GM19035 (cell line): ENCODE data around the gene HNF4A.

Experiments used
- ATAC-seq: cut with Tn5 transposase; IDR thresholded peaks from one replicate; pipeline ENCODE4 v1.9.1; 2021; ENCODE audit not compliant: unreplicated experiment

HNF4A gene

DNA sequence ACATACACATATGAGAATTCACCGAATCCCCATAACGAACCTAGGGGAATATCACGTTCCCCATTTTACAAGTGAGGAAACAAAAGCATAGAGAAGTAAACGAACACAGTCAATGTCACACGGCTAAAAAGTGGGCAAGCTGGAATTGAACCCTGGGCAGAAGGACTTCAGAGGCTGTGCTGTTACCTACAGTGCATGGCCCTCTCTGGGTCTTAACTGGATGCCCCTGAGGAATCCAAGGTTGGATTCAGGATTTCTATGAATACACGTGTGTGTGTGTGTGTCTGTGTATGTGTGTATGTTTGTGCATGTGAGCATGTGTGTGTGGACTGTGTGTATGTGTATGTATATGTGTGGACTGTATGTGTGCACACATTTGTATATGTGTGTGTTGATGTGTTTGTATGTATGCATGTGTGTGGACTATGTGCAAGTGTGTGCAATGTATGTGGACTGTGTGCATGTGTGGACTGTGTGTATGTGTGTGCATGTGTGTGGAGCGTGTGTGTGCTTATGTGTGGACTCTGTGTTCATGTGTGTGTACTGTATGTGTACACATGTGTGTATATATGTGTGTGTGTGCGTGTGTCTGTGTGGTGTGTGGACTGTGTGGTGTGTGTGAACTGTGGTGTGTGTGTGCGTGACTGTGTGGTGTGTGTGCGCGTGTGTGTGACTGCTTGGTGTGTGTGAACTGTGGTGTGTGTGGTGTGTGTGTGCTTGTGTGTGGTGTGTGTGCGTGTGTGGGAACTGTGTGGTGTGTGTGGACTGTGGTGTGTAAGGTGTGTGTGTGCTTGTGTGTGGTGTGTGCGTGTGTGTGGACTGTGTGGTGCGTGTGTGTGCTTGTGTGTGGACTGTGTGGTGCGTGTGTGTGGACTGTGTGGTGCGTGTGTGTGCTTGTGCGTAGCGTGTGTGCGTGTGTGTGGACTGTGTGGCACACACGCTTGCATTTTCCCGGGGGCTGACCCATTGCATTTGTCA, 49.0 kb downstream of the HNF4A start:
- no peak for ATAC-seq

DNA sequence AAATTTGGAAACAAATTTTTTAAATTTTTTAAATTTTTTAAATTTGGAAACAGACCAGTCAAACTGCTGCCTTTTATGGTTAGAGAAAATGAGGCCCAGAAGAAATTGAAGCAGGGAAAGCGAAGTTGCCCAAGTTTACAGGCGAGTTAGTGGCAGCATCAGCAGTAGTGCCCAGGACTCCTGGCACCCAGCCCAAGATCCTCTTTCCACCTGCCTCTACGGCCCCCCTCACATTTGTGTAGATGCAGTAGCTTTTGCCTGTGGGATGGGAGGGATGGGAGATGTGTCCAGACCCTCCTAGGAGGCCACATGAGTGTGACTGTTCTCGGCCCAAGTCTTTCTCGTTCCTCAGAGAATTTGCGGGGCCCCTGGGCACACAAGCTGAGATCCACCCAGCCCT, 49.8 kb downstream of the HNF4A start:
- ATAC-seq: no peak

DNA sequence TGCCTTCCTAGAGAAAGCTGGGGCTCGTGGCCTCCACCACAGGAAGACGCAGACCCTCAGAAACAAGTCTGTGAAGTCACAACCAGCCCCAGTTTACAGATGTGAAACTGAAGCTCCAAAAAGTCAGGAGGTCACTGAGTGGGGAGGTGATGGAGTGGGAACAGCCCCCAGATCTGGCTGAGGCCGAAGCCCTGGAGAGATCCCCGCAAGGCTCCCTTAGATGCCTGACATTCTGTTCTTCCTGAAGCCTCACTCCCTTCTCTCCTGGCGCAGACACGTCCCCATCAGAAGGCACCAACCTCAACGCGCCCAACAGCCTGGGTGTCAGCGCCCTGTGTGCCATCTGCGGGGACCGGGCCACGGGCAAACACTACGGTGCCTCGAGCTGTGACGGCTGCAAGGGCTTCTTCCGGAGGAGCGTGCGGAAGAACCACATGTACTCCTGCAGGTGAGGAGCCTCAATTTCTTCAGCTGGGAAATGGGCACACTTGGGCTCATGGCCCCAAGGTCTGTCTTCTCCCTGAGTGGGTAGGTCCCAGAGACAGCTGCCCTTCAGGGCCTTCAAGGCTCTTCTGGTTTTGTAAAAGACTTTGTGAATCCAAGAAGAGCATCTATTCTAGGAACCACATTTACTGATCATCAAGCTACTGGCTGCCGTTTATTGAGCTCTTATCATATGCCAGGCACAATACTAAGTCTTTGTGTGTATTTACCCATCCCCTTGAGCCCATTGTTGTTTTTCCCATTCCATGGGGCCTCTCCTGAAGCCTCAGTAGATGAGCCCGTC, 50.5 kb downstream of the HNF4A start:
- no peak for ATAC-seq

DNA sequence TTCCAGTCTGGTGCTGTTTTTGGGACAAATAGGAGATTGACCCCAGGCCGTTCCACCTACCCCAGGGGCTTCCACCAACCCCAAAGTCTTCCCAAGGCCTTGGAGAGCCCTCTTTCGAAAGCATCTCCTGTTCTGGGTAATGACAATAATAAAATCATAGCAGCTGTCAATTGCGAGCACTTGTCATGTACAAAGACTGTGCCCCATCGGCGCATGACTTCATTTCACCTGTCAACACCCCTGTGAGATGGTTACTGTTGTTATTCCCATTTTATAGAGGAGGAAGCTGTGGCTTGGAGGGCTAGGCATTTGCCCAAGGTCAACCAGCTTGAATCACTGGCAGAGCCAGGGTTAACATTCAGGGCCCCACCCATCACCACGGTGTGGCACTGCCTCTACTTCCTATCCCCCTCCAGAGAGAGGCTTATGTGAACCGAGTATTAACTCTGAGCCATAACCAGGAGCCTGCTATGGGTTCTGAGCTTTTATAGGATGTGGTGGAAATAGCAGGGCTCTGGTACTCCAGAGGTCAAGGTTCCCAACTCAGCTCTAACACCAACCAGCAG, 51.2 kb downstream of the HNF4A start:
- ATAC-seq: no peak

DNA sequence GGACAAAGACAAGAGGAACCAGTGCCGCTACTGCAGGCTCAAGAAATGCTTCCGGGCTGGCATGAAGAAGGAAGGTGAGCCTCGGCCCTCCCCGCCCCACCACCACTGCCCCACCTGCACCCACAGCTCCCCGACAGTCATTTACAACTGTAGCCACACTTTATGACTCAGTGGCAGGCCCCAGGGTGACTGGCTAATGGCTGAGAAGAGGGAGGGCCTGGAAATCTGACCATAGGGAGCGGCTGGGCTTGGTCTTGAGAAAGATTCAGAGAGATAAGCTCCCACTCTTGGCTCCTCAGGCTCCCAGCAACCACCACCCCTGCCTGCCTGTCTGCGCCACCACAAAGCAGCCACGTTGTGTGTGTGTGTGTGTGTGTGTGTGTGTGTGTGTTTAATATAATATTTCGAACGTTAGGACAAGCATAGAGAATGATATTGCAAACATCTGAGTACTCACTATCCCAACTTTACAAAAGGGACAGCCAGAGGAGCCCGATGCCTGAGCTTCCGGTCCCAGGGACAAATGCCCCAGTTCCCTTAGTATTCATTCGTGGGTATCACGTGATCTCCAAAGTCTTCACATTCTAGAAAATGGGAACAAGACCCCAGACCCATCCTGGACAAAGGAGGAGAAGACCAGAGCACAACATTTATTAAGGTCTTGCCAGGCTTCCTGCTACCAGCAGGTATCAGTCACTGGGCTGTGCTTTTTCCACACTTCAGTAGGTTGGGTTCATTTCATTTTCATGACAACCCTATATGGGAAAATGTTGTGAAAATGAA, 52.1 kb downstream of the HNF4A start:
- no peak for ATAC-seq

DNA sequence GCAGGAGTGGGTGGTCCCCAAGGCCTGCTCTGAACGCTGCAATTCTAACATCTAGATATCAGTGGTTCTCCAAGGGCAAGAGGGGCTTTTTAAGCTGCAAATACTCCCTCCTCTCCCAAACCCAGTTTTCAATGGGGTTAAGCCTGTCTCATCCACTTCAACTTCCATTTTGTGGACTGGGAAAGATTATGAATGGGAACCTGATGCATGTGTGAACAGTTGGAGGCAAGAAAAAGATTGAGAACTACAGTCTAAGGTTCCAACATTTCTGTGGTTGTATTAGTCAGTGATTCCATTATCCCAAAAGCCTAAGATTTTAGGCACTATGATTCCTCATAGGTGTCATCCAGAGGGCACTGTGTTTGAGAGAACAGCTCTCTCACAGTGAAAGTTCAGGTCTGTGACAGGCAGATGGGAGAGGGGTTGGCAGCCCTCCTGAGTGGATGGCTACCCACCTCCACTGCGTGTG, 53.7 kb downstream of the HNF4A start:
- no peak for ATAC-seq

DNA sequence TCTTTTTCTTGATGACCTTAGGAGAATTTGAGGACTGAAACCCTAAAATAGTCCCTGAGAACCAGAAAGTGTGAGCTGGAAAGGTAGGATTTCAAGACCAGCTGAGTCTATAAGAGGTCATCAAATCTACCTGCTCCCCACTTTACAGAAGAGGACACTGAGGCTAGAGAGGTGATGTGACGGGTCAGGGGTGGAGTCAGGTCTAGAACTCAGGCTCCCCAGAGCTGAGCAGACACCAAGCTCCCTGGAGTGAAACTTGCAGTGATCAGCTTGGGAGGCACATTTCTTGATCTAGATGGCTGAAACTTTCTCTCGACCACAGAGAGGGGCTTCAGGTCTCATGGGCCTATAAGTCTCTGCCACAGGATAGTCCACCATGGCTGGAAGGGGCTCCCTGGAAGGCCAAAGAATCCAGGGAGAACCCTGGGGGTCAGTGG, 55.1 kb downstream of the HNF4A start:
- ATAC-seq: no peak

DNA sequence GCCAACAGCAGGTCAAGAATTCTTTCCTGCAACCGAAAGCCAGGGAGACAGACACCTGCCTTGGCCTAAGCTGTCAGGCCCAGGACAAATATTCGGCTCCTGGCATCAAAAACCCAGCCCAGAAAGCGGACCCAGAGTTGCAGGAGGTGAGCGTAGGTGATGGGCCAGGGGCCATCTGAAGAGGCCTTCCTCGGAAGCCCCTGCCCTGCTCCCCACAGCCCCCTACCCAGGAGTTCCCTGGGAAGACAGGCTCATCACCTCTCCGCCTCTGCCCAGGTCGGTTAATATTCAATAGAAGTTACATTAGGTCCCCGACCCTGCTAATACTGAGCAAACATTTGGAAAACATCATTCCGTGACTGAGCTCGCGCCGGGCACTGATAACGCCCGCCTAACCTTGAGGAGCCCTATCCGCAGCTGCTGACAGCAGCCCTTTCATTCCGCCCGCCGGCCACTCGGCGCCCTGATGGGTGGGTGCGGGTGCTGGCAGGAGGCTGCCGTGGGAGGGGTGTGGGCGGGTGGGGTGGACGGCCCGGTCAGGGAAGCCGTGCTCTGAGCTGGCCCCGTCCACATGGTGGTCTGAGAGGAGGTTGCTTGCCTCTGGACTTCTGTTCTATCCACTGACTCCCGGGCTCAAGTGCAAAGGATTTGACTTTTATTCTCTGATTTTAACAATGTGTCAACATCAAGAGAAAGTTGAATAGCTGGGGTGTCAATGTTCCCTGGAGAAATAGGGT, 55.7 kb downstream of the HNF4A start:
- no peak for ATAC-seq

DNA sequence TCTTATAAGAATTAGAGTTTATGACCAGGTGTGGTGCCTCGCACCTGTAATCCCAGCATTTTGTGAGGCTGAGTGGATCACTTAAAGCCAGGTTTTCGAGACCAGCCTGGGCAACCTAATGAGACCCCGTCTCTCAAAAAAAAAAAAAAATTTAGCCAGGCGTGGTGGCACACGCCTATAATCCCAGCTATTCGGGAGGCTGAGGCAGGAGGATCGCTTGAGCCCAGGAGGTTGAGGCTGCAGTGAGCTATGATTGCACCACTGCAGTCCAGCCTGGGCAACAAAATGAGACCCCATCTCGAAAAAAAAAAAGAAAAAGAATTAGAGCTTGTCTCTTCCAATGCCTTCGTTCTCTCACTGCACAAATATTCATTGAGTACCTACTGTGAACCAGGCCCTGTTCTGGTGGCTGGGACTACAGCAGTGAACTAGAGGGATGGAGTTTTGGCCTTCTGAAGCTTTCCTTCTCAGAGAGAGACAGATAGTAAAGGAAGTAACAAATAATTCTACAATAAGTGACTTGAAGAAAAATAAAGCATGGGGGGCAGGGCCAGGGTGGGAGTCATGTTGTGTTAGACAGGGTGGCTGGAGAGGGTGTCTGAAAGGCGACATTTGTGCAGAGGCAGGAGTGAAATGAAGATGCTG, 56.4 kb downstream of the HNF4A start:
- ATAC-seq: no peak

DNA sequence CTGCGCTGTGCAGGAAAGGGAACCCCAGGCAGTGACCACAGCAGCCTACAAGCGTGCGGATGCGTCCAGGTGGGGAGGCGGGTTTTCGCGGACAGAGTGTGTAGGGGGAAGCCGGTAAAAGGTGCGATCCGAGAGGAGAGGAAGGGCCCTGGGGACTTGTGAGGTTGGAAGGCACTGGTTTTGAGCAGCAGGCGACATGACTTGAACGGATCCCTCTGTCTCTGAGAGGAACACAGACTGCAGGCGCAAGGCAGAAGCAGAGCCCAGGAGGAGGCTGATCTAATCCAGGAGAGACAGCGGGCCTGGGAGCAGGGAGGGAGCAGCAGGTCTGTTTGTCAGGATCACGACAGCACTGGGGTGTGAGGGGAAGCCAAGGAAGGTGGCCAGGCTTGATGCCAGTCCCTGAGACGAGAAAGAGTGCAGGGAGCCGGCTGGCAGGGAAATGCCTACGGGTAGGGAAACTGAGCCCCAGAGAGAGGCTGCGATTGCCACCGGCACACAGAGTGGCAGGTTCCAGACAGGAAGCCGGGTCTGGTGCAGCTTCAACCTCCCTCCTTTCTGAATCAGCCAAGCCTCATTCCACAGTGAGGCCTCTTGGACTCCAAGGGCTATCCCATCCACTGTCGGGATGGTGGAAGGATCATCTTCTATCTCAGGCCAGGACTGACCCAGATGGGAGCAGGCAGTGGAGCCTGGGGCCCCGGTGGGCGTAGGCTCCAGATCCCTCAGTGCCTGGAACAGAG, 57.1 kb downstream of the HNF4A start:
- ATAC-seq: no peak

DNA sequence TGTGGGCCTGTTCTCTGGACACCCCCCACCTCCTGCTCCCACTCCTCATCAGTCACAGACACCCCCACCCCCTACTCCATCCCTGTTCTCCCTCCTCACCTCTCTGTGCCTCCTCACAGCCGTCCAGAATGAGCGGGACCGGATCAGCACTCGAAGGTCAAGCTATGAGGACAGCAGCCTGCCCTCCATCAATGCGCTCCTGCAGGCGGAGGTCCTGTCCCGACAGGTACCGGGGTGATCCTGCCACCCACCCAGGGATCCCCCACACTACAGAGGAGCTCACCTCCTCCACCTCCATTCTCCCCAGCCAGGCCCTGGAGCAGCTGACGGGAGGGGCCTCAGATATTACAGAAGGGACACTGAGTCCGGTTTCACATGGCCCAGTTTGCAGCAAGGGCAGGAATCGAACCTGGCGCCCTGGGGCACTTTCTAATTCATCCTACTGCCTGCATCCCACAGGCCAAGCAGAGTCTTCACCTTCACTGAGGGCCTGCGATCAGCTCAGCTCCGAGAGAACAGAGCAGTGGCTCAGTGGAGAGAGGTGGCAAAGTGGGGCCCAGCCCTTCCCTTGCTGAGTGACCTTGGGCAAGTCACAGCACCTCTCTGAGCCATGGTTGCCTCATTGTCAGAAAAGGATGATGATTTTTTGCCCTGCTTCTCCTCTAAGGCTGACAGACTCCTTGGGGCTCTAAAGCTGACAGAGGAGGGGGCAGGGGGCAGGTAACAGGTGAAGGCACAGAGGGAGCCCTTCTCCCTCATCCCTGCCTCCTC, 58.3 kb downstream of the HNF4A start:
- no peak for ATAC-seq

DNA sequence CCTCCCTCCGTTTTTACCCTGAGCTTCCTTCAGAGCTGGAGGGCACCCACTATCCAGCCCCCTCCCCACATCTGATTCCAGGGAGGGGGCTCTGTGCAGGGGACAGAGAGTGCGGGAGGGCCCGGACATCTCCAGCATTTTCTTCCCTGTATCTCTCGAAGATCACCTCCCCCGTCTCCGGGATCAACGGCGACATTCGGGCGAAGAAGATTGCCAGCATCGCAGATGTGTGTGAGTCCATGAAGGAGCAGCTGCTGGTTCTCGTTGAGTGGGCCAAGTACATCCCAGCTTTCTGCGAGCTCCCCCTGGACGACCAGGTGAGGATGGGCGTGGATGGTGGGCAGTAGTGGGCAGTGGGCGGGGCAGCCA, 58.8 kb downstream of the HNF4A start:
- ATAC-seq: no peak

DNA sequence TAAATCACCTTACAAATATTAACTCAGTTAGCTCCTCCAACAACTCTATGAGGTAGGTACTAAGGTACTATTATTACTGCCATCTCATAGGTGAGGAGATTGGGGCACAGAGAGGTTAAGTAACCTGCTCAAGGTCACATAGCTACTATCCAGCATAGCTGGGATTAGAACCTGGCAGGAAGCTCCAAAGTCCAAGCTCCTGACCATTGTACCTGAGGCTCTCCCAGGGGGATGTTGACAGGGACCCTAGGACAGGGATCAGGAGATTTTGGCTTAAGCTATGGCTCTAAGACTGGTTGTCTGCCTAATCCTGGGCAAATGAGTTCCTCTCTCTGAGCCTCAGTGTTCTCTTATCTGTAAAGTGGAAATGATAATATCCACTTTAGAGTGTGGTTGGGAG, 59.3 kb downstream of the HNF4A start:
- ATAC-seq: no peak

DNA sequence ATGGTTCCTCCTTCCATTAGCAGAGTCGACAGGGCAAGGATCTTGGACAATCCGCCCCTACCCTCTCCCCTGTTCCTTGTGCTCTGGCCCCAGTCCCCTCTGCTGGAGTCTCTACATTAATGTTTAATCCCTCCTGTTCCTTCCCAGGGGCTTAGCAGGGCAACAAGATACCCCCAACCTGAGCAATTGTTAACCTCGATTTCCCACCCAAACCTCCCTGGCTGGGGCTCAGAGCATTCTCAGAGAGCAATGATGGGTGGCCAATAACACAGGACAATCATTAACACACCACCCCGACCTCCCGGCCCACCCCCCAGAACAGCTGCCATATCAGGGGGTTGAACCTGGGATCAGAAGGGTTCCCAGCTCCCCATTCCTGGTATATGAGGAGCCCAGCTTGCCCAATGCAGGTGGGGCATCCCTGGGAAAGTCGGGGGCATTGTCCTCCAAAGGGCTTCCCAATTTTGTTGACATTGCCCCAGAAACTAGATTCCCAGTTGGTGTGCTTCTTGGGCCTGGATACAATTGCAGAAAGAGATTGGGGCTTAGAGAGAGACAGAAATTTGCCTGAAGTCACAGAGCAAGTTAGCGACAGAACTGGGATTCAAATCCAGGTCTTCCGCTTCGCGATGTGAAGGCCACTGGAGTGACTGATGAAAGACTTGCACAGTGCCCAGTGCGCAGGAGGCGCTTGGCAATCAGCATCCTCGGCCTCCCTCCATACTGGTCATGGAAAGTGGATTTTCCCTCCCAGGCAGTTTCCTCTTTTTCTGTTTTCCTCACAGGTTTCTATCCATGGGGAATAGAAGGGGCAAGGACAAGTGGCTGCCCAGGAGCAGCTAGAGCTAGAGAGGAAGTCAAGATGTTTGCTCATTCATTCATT, 60.6 kb downstream of the HNF4A start:
- no peak for ATAC-seq

DNA sequence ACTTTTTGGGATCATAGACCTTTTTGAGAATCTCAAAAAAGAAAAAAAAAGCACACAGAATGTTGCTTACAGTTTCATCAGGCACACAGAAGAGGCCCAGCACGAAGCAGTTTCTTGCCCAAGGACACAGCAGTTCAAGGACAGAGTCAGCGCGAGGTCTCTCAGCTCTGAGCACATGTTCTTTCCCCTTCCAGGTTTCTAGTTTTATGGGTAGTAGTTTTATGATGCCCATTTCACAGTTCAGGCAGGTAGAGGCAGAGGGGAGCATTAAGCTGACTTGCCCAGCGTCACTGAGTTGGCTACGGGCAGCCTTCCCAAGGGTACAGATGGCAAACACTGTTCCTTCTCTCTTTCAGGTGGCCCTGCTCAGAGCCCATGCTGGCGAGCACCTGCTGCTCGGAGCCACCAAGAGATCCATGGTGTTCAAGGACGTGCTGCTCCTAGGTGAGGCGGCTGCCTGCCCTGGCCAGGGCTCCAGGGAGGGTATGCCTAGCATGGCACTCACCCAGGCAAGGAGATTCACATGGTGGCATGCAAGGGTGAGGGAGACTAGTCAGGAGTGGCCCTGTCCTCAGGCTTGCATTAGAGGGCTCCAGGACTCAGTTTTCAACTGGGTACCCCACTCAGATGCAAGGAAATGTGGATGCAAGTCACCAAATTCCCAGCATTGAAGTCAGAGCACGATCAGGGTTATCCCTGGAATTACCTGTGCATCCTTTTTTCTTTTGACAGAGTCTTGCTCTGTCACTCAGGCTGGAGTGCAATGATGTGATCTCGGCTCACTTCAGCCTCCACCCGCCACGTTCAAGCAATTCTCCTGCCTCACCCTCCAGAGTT, 62.8 kb downstream of the HNF4A start:
- no peak for ATAC-seq

DNA sequence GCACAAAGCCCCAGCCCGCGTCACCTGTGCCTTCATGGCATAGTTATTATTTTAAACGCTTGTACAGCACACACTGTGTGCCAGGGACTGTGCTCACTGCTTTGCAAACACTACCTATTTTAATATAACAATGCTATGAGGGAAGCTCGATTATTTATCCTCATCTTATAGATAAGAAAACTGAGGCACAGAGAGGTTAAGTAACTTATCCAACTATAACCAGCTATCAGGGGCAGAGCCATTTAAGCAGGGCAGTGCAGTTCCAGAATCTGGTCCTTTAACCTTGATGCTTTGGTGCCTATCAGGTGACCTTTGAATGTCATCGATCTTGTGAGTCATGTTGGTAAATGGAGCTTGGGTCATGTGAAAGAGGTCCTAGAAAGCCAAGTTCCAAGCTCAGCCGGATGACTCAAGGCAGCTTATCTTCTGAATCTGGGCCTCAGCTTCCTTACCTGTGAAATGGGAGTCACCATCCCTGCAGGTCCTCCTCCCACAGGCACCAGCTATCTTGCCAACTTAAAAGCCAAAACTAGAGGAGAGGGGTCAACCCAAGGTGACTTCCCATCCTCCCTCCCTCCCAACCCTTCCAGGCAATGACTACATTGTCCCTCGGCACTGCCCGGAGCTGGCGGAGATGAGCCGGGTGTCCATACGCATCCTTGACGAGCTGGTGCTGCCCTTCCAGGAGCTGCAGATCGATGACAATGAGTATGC, 63.8 kb downstream of the HNF4A start:
- ATAC-seq: no peak
